B cell (primary cell): ENCODE measurements around the gene NCOA7. TPM values are rescaled to one million over a fixed set of nuclear protein-coding genes. Genes with fewer than 3 reads are reported as not detected.

Experiments
- ATAC-seq: fragments of 200-7000 bp; cut with Tn5 transposase; one replicate; pipeline ENCODE4 v1.10.0; 2021; ENCODE audit warnings: low read depth, mild to moderate bottlenecking, moderate number of reproducible peaks, moderate library complexity
- CTCF ChIA-PET: fragments of 350-600 bp; sonication (Branson Sonifier 250); formaldehyde crosslinking; loops from one replicate; lab custom pipeline; 2021; ENCODE audit warnings: antibody characterized with exemption, inconsistent platforms; lab: Charles Lee
- POLR2A ChIA-PET: fragments of 350-600 bp; sonication (Branson Sonifier 250); formaldehyde crosslinking; loops from one replicate; lab custom pipeline; 2021; ENCODE audit warnings: antibody characterized with exemption; lab: Charles Lee
- DNase-seq: peaks from one replicate; pipeline ENCODE4 v3.0.0; 2013
- H2AFZ ChIP-seq: 2 replicates; pipeline ENCODE4 v1.6.1; 2012; ENCODE audit warnings: mild to moderate bottlenecking, low read depth, low read length; ENCODE audit not compliant: insufficient read depth, poor library complexity, severe bottlenecking
- H3K27ac ChIP-seq, 2 donors: 1 replicate in 1 of 2; 2 replicates in 1 of 2; pipeline ENCODE4 v1.5.1; 2012 to 2013; ENCODE audit warnings: low read length in 2 of 2, mild to moderate bottlenecking in 2 of 2, moderate library complexity in 1 of 2
- H3K27me3 ChIP-seq, 4 experiments: fragments of 200-600 bp in 1 of 4; sonication (generic) in 1 of 4; replicated peaks in 1 of 4; 1 replicate in 2 of 4; 2 replicates in 2 of 4; pipeline versions ENCODE4 v1.6.1 to v1.7.0; 2013 to 2016; ENCODE audit warnings: low read length in 3 of 4, mild to moderate bottlenecking in 2 of 4, mixed read lengths in 1 of 4, moderate library complexity in 1 of 4; ENCODE audit not compliant: insufficient read depth in 4 of 4, control insufficient read depth in 3 of 4; ENCODE audit errors: control extremely low read depth in 1 of 4
- H3K36me3 ChIP-seq, 2 experiments: replicated peaks in 1 of 2; 1 replicate in 1 of 2; 2 replicates in 1 of 2; pipeline versions ENCODE4 v1.6.1 to v1.7.1; 2013; ENCODE audit warnings: low read length in 1 of 2; ENCODE audit not compliant: insufficient read depth in 2 of 2, control insufficient read depth in 1 of 2; ENCODE audit errors: control extremely low read depth in 1 of 2, extremely low read depth in 1 of 2
- H3K4me1 ChIP-seq, 2 donors: fragments of 200-600 bp in 1 of 2; sonication (generic) in 1 of 2; 1 replicate in 1 of 2; 2 replicates in 1 of 2; pipeline versions ENCODE4 v1.5.1 to v1.6.1; 2013 to 2017; ENCODE audit warnings: low read length in 2 of 2; ENCODE audit not compliant: control insufficient read depth in 2 of 2, insufficient read depth in 2 of 2
- H3K4me2 ChIP-seq: replicated peaks from 2 replicates; pipeline ENCODE3; 2012; ENCODE audit warnings: mild to moderate bottlenecking, low read depth, low read length; ENCODE audit not compliant: poor library complexity, severe bottlenecking
- H3K4me3 ChIP-seq, 5 experiments: fragments of 200-600 bp in 1 of 5; sonication (generic) in 1 of 5; 1 replicate in 3 of 5; 2 replicates in 2 of 5; pipeline versions ENCODE4 v1.5.1 to v1.7.0; 2011 to 2016; ENCODE audit warnings: low read length in 4 of 5, mild to moderate bottlenecking in 4 of 5, low read depth in 2 of 5, control low read depth in 1 of 5, moderate library complexity in 1 of 5; ENCODE audit not compliant: insufficient read depth in 1 of 5; ENCODE audit errors: control extremely low read depth in 1 of 5, extremely low read depth in 1 of 5
- H3K79me2 ChIP-seq: fragments of 200-600 bp; sonication (generic); one replicate; pipeline ENCODE4 v1.6.0; 2016; ENCODE audit warnings: low read length; ENCODE audit not compliant: control insufficient read depth, insufficient read depth
- H3K9ac ChIP-seq: fragments of 200-600 bp; sonication (generic); 2 replicates; pipeline ENCODE4 v1.6.1; 2017; ENCODE audit warnings: mild to moderate bottlenecking, low read length, moderate library complexity
- H3K9me3 ChIP-seq, 3 donors: one replicate each; pipeline versions ENCODE4 v1.6.1 to v1.7.1; 2013; ENCODE audit warnings: low read length in 2 of 3; ENCODE audit not compliant: control insufficient read depth in 2 of 3, insufficient read depth in 1 of 3; ENCODE audit errors: control extremely low read depth in 1 of 3
- H4K20me1 ChIP-seq: 2 replicates; pipeline ENCODE4 v1.6.0; 2012; ENCODE audit warnings: mild to moderate bottlenecking, low read length; ENCODE audit not compliant: insufficient read depth, control insufficient read depth, poor library complexity, severe bottlenecking
- H3K27ac Mint-ChIP-seq: one replicate; pipeline ENCODE4 v1.8.0; 2021; ENCODE audit warnings: mixed read lengths
- H3K27me3 Mint-ChIP-seq: one replicate; pipeline ENCODE4 v1.8.0; 2021; ENCODE audit warnings: mixed read lengths
- H3K4me1 Mint-ChIP-seq: one replicate; pipeline ENCODE4 v1.8.0; 2021; ENCODE audit warnings: mixed read lengths
- H3K4me3 Mint-ChIP-seq: one replicate; pipeline ENCODE4 v1.8.0; 2021; ENCODE audit warnings: mixed read lengths
- H3K9me3 Mint-ChIP-seq: one replicate; pipeline ENCODE4 v1.8.0; 2022; ENCODE audit warnings: mixed read lengths; ENCODE audit not compliant: insufficient read depth
- CTCF ChIP-seq: fragments of 200-600 bp; IDR thresholded peaks from one replicate; pipeline ENCODE4 v1.8.0; 2022; ENCODE audit warnings: antibody characterized with exemption, mild to moderate bottlenecking
- EZH2 ChIP-seq: IDR thresholded peaks from 2 replicates; pipeline ENCODE4 v1.6.1; 2012; ENCODE audit warnings: borderline replicate concordance, low read depth, mild to moderate bottlenecking, moderate library complexity, low read length; ENCODE audit not compliant: insufficient read depth, poor library complexity, severe bottlenecking
- WGBS: methylation state at CpG from one replicate; pipeline ENCODE4 v1.1.5; 2013; ENCODE audit warnings: missing lambda C conversion rate; ENCODE audit not compliant: insufficient coverage; 5-methylcytosine and 5-hydroxymethylcytosine counted together
- intact Hi-C: fragments of 100-400 bp; cut with micrococcal nuclease; formaldehyde crosslinking; loops from one replicate; pipeline ENCODE4 v1.10.0; 2022
- polyA plus RNA-seq: library from polyadenylated mRNA; depleted of rRNA; stranded (reverse); fragments of >200 nt; gene quantifications from 2 replicates; pipeline ENCODE4 v1.2.3, GENCODE V29; 2012
- total RNA-seq, 2 donors: library from RNA; stranded (reverse); fragments of 120-200 nt in 1 of 2; gene quantifications; 1 replicate in 1 of 2; 2 replicates in 1 of 2; pipeline versions ENCODE4 v1.2.3 to v1.2.4, GENCODE V29; 2013 to 2022

The NCOA7 gene
- total and polyA plus RNA-seq, 2 donors (not counting 1 experiment from before 2014, with no cell fraction given), result 10.9 to 27.4 TPM

DNA sequence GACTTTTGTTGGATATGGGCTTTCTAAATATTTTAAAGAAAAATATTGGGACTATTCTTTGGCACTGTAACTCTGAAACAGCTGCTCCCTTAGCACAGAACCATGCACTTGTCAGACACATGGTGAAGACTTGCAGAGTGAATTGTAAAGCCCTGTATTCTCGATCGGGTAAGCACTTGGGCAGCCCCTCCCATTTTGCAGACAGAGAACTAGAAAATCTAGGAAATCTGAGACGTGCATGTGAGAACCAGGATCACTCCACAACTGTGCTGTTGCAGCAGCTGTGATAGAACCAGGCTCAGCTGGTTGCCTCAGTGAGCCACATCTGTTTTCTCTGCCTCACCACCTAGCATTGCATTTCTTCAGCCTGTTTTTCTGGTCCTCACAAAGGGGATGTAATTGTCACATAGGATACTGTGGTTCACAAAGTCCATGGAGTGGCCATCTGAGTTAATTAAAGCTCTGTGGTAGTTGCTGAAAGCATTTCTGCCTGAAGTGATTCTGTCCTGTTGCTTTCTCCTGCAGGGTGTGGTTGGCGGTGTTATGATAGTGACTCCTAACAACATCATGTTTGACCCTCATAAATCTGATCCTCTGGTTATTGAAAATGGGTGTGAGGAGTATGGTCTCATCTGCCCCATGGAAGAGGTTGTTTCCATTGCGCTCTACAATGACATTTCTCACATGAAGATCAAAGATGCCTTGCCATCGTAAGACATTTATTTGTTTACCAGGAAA lies 94.0 kb downstream of the NCOA7 start:
- Histone ChIP-seq H3K36me3 (peaks cover 0 to 3% of the 10 kb centered on the region in 2 experiments), H3K9me3 (no peaks in the 10 kb centered on the region), H3K4me1 (no peaks in the 10 kb centered on the region), H3K27me3 (no peaks in the 10 kb centered on the region), H3K4me3 (no peak overlapping the region), H3K79me2 (no peaks in the 10 kb centered on the region), H3K9ac (no peak overlapping the region), H3K4me2 (no peak overlapping the region), H2AFZ (no peak overlapping the region), H3K27ac (no peak overlapping the region), H4K20me1 (no peaks in the 10 kb centered on the region)
- DNase-seq, result no peak
- H3K27ac Mint-ChIP-seq, result no peak overlapping the region
- H3K4me3 Mint-ChIP-seq, result no peak overlapping the region
- intact Hi-C loops, result no loop called here
- H3K27me3 Mint-ChIP-seq, result no peaks in the 10 kb centered on the region
- TF ChIP-seq EZH2, result no peak
- TF ChIP-seq CTCF, result no peak
- ATAC-seq, result no peak
- CTCF ChIA-PET, result no interaction called here
- POLR2A ChIA-PET, result no interaction called here
- no peaks in the 10 kb centered on the region for H3K4me1 Mint-ChIP-seq
- H3K9me3 Mint-ChIP-seq, result no peaks in the 10 kb centered on the region
- WGBS, result 93% methylated on average over 4 of the region's 6 CpGs

DNA sequence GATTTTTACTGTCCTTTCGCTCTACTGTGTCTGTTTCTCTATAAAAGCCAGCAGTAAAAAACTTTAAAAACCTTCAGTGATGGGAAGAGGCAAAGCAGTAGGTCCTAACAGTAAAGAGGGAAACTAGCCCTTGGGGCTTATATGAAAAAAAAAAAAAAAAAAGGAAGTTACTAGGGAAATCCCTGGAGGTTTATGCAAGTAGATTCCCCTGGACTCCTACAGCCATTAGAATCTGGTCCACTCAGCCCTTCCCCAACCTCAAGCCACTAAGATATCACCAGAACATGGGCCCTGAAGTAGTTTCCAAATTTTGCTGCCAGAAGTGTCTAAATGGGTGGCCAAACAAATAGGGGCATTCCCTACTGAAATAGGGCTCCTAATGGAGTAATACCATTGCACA lies 95.3 kb downstream of the NCOA7 start:
- no peaks in the 10 kb centered on the region for H3K27me3 Mint-ChIP-seq
- ChIA-PET CTCF (no interaction called here), POLR2A (no interaction called here)
- H3K4me1 ChIP-seq, result no peaks in the 10 kb centered on the region
- no peaks in the 10 kb centered on the region for H3K9me3 ChIP-seq
- H3K9ac ChIP-seq, result no peak overlapping the region
- TF ChIP-seq EZH2 (no peak), CTCF (no peak)
- no peaks in the 10 kb centered on the region for H4K20me1 ChIP-seq
- H3K4me3 ChIP-seq, result no peak overlapping the region
- no peak overlapping the region for H3K27ac Mint-ChIP-seq
- H3K4me1 Mint-ChIP-seq, result no peaks in the 10 kb centered on the region
- H3K9me3 Mint-ChIP-seq, result no peaks in the 10 kb centered on the region
- H3K4me3 Mint-ChIP-seq, result no peak overlapping the region
- ATAC-seq (no peak), DNase-seq (no peak)
- no peak overlapping the region for H3K27ac ChIP-seq
- no peak overlapping the region for H2AFZ ChIP-seq
- no peaks in the 10 kb centered on the region for H3K27me3 ChIP-seq
- H3K79me2 ChIP-seq, result no peaks in the 10 kb centered on the region
- no CpG with 5 or more reads among the region's 1 CpG for WGBS
- no peak overlapping the region for H3K4me2 ChIP-seq
- peaks cover 0 to 3% of the 10 kb centered on the region in 2 experiments for H3K36me3 ChIP-seq
- intact Hi-C loops, result no loop called here
